Middle frontal gyrus (tissue), 1 donor: Measurements from ENCODE around the gene CBARP.
A peak's percentile ranks its signal among the peaks of the same experiment; 100 is the strongest.

Experiments used
- DNase-seq: peaks from one replicate; pipeline ENCODE4 v3.0.0-alpha.2; 2015; ENCODE audit warnings: low spot score; ENCODE audit errors: extremely low spot score

The CBARP gene

DNA sequence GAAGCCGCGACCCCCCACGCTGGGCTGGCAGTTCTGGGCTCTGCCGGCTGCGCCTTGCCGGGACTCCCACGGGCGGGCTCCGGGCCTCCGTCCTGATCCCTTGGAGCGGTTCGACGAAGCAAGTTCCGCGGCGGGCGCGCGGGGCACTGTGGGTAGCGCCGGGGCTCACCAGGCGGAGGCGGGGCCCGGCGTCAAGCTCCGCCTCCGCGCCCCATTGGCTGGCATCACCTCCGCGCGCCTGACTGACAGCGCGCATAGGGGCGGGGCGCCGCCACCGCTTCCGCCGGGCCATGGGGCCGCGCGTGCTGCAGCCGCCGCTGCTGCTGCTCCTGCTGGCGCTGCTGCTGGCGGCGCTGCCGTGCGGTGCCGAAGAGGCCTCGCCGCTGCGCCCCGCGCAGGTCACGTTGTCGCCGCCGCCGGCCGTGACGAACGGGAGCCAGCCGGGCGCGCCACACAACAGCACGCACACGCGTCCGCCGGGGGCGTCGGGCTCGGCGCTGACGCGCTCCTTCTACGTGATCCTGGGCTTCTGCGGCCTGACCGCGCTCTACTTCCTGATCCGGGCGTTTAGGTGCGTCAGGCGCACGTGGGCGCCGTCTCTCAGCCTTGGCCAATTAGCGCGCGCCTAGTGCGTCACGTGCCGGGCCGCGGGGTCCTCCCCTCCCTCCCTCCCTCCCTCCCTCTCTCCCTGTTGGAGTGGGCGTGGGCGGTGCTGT, 37.6 kb upstream of the CBARP start, which contains the start of gene FAM174C:
TSS of gene FAM174C (plus strand) at position 271 of the 716 bp plus-strand sequence. CDS start at position 291, 20 bp downstream.
- peak; percentile 93 for DNase-seq

DNA sequence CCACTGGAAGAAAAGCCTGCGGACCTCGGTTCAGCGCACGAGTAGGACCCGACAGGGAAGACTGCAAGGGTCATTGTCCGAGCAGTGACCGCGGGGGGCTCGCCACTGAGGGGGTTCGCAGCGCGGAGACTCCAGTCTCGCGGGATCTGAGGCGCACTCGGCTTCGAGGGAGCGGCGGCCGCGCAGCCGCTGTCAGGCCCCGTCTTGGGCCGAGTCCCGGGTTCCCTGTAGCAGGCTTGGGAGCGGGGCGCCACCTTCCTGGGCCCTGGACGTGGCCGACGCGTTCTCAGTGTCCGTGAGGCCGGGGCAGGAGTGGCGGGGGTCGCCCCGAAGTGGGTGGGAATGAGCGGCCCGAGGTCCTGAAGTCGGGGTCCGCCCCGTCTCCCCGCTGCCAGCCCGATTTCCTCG, 37.1 kb upstream of the CBARP start:
- DNase-seq, result no peak

DNA sequence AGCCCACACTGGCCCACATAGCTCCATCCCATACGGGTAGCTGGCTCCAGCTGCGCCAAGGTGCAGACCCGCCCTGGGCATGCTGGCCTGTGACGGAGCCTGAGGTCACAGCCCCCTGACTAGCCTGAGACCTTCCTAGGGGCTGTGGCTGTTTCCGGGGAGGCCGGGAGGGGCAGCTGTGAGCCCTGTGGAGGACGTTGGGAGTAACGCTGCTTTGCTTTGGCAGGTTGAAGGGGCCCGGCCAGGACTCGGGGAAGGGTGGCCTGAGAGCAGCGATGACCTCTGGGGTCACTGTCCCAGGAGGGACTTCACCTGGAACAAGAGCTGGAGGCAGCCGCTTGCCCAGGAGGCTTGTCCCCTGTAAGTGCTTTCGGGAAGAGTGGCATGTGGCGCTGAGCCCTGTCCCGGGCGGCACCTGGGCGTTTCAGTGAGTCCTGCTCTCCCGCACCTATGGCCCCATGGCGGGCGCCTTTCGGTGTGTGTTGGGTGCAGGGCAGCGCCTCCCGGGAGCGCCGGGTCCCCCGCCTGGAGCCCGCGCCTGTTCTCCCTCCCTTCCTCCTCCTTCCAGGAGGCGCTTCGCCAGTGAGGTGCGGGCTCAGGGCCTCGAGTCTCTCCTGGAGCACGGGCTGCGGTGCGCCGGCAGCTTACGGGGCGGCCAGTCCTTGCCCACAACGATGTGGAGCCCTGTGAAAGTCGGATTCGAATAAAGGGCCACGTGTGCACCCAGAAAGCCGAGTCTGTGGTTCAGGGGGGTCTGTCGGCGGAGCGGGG, 36.5 kb upstream of the CBARP start:
- DNase-seq, result no peak

DNA sequence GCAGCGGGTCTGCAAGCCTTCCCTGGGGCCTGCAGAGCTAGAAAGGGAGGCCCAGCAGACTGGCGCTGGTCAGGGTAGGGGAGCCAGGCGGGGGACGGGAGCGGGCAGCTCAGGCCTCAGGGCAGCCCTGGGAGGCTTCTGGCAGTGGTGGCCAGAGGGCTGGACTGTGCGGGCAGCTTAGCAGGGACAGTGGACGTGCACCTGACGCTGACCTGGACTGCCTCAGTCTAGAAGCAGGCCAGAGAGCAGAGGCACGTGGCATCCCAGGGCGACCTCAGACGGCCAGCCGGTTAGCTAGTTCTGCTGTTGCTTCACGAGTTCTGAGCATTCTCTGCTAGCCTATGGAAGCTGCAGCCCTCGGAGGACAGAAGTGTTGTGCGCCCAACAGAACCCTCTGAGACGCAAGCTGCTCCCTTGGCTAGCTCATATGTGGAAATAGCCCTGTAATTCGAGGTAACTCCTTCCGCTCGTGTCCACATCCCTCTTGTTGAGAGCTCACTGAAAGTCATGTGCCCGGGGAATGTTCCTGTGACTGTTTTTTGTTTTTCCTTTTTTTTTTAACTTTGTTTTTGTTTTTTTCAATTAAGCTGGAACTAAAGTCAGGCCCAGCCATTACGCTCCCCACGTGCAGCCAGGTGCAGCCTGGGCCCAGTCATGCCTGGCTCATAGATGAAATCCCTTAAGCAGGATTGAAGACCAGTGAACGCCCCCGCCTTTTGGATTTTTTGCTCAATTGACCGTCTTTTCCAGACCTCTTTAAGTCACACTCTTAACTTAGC, 35.6 kb upstream of the CBARP start:
- no peak for DNase-seq

DNA sequence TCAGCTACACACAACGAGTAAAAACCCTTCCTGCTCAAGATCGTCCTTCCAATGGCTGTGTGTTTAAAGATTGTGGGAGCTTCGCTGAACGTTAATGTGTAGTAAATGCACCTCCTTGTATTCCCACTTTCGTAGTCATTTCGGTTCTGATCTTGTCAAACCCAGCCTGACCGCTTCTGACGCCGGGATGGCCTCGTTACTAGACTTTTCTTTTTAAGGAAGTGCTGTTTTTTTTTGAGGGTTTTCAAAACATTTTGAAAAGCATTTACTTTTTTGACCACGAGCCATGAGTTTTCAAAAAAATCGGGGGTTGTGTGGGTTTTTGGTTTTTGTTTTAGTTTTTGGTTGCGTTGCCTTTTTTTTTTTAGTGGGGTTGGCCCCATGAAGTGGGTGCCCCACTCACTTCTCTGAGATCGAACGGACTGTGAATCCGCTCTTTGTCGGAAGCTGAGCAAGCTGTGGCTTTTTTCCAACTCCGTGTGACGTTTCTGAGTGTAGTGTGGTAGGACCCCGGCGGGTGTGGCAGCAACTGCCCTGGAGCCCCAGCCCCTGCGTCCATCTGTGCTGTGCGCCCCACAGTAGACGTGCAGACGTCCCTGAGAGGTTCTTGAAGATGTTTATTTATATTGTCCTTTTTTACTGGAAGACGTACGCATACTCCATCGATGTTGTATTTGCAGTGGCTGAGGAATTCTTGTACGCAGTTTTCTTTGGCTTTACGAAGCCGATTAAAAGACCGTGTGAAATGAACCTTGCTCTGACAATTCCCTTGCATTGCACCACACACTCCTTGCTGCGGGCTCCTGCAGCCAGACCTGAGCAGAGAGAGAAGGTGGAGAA, 34.8 kb upstream of the CBARP start:
- DNase-seq, result no peak

DNA sequence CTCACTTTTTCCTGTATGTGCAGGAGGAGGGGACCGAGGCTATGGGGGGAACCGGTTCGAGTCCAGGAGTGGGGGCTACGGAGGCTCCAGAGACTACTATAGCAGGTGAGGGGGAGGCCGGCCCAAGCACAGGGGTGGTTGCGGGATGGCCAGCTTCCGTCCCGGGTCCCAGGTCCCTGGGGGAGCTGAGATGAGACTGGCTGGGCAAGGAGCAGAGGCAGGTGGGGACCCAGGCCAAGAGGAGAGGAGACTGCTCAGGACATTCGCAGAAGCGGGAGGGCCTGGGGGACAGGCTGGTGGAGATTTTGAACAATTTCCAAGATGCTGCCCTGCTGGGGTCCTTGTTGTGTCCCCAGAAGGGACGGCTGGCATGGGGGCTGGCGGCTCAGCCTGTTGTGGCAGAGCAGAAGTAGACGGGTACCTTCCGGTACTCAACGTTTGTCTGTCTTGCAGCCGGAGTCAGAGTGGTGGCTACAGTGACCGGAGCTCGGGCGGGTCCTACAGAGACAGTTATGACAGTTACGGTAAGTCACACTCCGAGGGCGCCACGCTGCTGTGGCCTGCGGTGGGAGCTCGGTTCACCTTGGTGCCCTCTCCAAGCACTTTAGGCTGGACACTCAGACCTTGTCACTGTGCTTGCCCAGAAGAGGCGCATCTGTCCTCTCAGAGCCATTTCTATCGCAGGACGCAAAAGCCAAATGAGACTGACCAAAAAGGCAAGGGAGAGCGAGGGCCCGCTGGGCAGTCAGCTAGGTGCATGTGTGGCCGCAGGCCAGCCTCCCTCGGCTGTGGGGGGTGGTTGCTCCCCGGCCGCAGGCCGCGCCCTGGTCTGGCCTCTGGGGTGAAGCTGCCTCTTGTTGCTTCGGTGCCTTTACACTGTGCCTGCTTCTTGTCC, 34.0 kb upstream of the CBARP start:
- DNase-seq, result no peak

DNA sequence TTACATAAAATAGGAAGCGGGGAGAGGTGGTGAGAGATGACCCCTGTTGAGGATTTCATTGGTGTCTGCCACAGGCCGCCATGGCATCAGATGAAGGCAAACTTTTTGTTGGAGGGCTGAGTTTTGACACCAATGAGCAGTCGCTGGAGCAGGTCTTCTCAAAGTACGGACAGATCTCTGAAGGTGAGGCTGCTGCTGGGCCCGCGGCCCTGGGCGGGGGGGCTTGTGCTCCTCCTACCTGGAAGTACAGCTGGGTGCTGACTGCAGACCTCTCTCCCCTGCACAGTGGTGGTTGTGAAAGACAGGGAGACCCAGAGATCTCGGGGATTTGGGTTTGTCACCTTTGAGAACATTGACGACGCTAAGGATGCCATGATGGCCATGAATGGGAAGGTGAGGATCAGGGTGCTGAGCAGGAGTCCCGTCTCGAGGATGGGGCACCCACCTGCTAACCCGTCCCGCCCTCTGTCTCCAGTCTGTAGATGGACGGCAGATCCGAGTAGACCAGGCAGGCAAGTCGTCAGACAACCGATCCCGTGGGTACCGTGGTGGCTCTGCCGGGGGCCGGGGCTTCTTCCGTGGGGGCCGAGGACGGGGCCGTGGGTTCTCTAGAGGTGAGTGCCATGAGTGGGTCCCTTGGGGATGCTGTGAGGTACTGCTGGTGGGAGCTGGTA, 33.2 kb upstream of the CBARP start:
- no peak for DNase-seq

DNA sequence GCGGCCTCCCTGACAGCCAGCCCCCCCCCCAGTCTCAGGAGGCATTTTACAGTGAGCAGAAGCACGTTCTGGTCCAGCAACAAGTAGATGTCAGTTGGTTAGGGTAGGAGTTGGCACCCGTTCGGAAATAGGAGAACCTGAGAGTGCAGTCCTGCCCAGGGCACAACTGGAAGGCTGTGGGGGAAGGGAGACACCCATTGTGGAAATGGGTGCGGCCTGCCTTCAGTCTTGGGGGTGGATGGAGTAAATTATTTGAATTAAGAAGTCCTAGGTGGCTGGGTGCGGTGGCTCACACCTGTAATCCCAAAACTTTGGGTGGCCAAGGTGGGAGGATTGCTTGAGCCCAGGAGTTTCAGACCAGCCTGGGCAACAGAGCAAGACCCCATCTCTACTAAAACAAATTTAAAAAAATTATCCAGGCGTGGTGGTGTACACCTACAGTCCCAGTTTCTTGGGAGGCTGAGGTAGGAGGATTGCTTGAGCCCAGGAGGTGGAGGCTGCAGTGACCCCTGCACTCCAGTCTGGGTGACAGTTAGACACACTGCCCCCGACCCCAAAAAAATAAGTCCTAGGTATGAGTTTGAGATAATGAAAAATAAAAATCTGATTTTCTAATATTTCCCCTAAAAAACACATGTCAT, 32.5 kb upstream of the CBARP start:
- DNase-seq, result no peak

DNA sequence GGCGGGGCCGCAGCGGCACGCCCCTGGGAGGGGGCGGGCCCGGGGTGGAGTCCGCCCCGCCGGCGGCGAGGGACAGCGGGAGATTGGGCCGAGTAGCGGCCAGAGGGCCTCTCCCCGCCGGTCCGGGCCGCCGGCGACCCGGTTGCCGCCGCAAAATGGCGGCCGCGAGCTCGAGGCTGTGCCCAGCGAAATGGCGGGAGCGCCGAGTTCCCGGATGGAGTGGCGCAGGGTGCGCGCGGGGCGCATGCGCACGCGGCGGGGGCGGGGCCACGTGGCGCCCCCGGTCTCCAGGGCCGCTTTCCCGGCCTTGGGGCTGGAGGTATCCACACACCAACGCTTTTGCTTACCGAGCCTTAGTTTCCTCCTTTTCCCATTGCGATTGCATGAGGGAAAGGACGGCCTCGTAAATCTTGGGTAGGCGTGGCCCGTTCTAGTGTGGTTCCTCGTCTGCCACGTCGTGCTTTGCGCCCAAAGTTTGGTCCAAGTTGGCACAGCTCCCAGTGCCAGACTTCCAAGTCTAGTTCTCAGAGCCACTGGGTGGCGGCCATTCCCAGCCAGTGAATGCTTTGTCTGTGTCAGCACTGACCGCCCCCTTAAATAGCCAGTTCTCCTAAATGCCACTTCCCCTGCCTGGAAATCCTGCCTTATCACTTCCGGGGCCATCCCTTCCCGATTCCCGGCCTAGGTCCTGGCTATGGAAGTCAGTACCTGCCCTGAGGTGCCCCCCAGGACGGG, 31.8 kb upstream of the CBARP start:
- DNase-seq, result peak; percentile 77

DNA sequence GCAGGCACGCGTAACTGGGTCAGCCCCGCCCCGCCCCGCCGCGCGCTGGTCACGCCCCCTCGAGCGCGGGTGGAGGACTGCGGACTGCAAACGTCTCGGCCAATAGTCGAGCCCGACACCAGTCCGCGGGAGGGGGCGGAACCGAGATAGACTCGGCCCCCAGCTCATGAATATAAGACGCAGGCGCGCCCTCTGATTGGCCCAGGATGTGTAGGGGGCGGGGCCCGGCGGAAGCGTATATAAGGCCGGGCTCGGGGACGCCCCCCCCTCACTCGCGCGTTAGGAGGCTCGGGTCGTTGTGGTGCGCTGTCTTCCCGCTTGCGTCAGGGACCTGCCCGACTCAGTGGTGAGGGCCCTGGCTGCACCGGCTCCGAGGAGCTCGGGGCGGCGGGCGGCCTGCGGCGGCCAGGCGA, 31.3 kb upstream of the CBARP start, which contains the start of gene CIRBP:
TSS of gene CIRBP (plus strand) at position 268 of the 413 bp plus-strand sequence. CDS start 1,602 bp downstream, outside the sequence.
- peak; percentile 97 for DNase-seq

DNA sequence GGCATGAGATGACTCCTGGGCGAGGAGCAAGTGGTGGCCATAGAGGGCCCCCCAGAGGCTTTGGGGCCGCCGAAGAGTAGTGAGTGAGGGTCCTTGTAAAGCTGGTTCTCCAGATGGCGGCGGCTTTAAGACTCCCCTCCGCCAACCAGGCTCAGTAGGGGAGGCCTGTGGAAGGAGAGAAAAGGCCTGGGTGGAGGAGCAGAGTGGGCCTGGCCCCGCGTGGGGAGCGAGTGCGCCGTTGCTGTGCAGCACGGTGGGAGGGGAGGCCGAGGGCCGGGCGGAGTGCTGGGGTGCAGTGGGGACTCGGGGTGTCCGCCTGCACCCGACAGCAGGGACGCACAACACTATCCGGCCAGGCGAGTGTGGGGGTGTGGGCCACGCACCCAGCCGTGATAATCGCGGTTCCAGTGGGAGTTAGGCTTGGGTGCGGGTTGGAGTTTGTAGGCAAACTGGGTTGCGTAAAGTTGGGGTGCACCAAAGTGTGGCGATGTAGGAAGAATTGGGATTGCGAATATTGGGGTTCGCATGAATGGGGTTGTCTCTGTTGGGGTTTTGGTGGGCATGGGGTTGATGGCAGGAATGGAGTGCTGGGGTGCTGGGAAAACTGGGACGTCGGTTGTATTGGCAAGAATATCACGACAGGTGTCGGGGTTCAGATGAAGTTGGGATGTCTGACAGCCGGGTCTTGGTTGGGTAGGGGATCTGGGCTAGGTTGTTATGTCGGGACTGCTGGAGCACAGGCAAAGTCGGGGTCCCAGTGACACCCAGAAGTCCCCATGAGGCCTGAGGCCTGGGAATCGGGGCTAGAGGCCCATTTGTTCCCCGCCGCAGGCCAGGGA, 30.6 kb upstream of the CBARP start:
- no peak for DNase-seq

DNA sequence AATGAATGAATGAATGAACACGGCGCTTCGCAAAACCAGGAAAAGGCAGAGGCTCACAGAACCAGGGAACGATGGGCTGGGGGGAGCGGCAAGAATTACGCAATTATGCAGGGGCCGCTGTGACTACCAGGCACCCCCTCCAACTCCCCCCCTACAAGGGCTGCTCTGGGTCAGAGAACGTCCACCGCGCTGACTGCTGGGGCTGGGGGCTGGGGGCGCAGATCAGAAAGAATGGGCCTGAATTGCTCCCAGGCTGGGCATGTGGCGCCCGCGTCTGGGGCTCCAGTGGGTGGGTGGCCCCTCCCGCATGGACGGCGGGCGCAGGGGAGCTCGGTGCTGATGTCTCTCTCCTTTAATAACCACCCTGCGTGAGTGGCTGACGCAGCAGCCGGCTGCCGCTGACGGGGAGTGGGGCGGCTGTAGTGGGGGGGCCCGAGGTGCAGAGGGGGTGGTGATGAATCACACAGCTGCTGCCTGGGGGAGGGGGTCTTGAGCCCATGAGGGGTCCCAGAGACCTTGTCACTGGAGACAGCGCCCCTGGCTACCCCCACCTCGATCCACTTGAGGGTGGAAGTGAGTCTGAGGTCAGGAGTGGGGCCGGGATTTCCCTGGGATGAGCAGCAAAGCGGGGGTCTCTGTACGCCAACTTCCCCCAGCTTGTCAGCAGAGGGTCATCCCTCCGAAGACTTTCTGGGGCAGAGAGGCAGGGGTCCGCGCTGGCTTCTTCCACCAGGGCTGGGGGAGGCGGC, 29.8 kb upstream of the CBARP start:
- DNase-seq, result no peak

DNA sequence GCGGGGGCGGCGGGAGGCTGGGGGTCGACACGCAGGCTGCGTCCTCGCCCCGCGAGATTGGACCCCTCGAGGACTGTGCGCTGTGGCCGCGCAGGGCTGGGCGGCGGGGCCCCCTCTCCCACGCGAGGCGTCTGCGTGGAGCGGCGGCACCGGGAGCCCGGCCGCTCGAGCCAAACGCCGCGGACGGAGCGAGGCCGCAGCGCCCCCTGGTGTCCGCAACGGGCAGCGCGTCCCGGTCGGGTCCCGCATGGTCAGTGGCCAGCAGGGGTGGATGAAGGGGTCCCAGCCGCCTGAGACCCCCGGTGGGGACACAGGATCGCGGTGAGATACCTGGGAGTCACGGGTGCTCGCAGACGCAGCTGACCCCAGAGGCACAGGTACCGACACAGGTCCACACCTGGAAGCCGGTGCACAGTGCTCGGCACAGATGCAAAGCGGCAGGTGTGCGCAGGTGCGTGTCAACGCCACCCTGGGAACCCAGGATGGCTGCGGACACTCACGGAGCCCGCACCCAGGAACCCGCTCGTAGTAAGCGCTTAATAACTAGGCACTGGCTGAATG, 29.2 kb upstream of the CBARP start:
- DNase-seq, result no peak

DNA sequence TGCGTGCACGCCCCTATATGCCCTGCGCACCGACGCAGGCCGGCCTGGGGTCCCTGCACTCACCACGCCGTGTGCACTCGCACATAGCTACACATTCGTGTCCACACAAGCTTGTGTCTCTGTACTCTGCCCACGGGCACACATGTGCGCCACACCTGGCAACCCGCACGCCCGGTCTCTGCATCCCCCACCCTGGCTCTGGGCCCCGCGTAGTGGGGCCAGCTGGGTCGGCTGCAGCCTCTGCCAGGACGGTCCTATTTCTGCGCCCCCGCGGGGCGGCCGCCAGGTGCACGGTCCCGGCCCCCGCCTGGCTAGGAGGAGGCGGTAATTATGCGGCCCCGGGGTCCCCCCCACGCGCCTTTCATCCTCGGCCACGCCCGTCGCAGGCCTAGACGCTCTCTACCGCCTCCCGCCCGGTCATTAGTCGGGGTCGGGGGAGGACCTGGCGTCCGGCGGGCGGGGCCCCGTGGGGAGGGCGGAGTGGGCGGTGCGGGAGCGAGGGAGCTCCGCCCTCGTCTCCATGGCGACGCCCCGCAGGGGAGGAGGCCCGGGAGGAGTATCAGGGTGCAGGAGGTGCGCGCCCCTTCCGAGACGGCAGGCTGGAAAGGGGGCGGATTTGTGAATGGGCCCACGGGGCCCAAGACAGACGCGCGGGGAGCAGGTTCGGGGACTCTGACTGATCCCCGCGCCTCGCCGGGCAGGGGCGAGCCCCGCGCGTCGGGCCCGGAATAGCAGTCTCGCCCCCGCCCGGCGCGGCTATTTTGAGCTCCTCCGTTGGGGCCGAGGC, 28.5 kb upstream of the CBARP start:
- no peak for DNase-seq

DNA sequence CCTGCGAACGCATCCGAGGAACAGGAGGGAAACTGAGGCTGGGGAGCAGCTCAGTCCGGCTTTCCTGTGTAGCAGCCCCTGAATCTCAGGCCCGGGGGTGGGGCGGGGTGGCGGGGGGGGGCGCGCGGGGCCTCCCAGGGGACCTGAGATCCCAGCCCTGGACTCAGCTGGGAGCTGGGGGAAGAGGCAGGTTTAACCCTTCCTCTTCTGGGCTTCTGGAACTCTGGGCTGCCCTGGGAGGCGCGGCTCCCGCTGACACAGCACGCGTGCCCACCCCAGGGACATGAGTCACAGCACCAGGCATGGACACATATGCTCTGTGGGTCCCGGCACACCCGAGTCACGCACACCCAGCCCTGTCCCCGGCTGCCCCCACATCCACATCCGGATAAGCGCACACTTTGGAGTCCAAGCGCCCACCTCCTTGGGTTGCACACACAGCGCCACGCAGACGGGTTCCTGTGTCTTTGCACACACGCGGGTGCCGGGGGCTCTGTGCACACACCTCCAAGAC, 27.9 kb upstream of the CBARP start:
- no peak for DNase-seq
